OCI-LY7 (cell line): ENCODE results near the gene SLC30A1. TPM values are rescaled to one million over a fixed set of nuclear protein-coding genes. Genes with fewer than 3 reads are reported as not detected.

ENCODE experiments used
- Bru-seq: library from RNA; stranded (reverse); fragments of 400-500 nt; gene quantifications from one replicate; lab custom pipeline; 2021; lab: Mats Ljungman, UMichigan
- BruChase-seq, 2 experiments: library from RNA; stranded (reverse); fragments of 400-500 nt; gene quantifications; one replicate each; lab custom pipeline; 2021; lab: Mats Ljungman, UMichigan
- BruUV-seq: library from RNA; stranded (reverse); fragments of 400-500 nt; replicated peaks from 2 replicates; lab custom pipeline; 2021; lab: Mats Ljungman, UMichigan
- CTCF ChIA-PET: fragments of 300-600 bp; sonication (Branson Sonifier 250); formaldehyde crosslinking; loops from one replicate; lab custom pipeline; 2022; ENCODE audit warnings: antibody characterized with exemption; ENCODE audit not compliant: unreplicated experiment; lab: Charles Lee
- POLR2A ChIA-PET: fragments of 300-600 bp; sonication (Branson Sonifier 250); formaldehyde crosslinking; loops from one replicate; lab custom pipeline; 2022; ENCODE audit warnings: antibody characterized with exemption; lab: Charles Lee
- DNase-seq: peaks from one replicate; pipeline ENCODE4 v3.0.0-alpha.2; 2015; ENCODE audit warnings: low spot score
- H2AFZ ChIP-seq: fragments of 200-600 bp; sonication (generic), shearing (Covaris generic); 2 replicates; pipeline ENCODE4 v1.6.1; 2014; ENCODE audit warnings: mild to moderate bottlenecking, antibody characterized with exemption, low read length, moderate library complexity
- H3K27ac ChIP-seq: fragments of 200-600 bp; sonication (generic); 2 replicates; pipeline ENCODE4 v1.5.1; 2014; ENCODE audit warnings: mixed run types, low read depth, mild to moderate bottlenecking, moderate library complexity, low read length, inconsistent platforms; ENCODE audit not compliant: poor library complexity, severe bottlenecking
- H3K36me3 ChIP-seq: fragments of 200-600 bp; sonication (generic); 2 replicates; pipeline ENCODE4 v1.6.1; 2014; ENCODE audit warnings: mild to moderate bottlenecking, antibody characterized with exemption, low read length, moderate library complexity, mixed read lengths; ENCODE audit not compliant: insufficient read depth
- H3K4me1 ChIP-seq: fragments of 200-600 bp; sonication (generic); 2 replicates; pipeline ENCODE4 v1.5.1; 2014; ENCODE audit warnings: mild to moderate bottlenecking, low read length; ENCODE audit not compliant: insufficient read depth, poor library complexity, severe bottlenecking
- H3K4me2 ChIP-seq: fragments of 200-600 bp; sonication (generic); 2 replicates; pipeline ENCODE4 v1.6.1; 2014; ENCODE audit warnings: mild to moderate bottlenecking, low read length
- H3K4me3 ChIP-seq: fragments of 200-600 bp; sonication (generic); 2 replicates; pipeline ENCODE4 v1.5.1; 2014; ENCODE audit warnings: mild to moderate bottlenecking, low read depth, low read length; ENCODE audit not compliant: poor library complexity, severe bottlenecking
- H3K79me2 ChIP-seq: fragments of 200-600 bp; sonication (generic); 2 replicates; pipeline ENCODE4 v1.6.1; 2016; ENCODE audit warnings: low read depth, mild to moderate bottlenecking, low read length, moderate library complexity, mixed read lengths; ENCODE audit not compliant: insufficient read depth
- H3K9me2 ChIP-seq: fragments of 200-600 bp; sonication (generic); 2 replicates; pipeline ENCODE4 v1.6.1; 2016; ENCODE audit warnings: mild to moderate bottlenecking, low read length, mixed read lengths; ENCODE audit not compliant: insufficient read depth
- H3K9me3 ChIP-seq: fragments of 200-600 bp; sonication (generic); 2 replicates; pipeline ENCODE4 v1.6.1; 2014; ENCODE audit warnings: mild to moderate bottlenecking, mixed run types, low read length, mixed read lengths
- H4K20me1 ChIP-seq: fragments of 200-600 bp; sonication (generic); 2 replicates; pipeline ENCODE4 v1.6.1; 2014; ENCODE audit warnings: mild to moderate bottlenecking, antibody characterized with exemption, low read length, moderate library complexity, mixed read lengths; ENCODE audit not compliant: insufficient read depth
- CTCF ChIP-seq: fragments of 200-600 bp; sonication (generic); conservative IDR thresholded peaks from 2 replicates; pipeline ENCODE4 v1.5.1; 2014; ENCODE audit warnings: mild to moderate bottlenecking, antibody characterized with exemption, low read length, moderate library complexity, mixed read lengths
- EZH2phosphoT487 ChIP-seq: fragments of 200-600 bp; sonication (generic); IDR thresholded peaks from 2 replicates; pipeline ENCODE4 v1.6.1; 2018; ENCODE audit warnings: low read depth, borderline replicate concordance, mild to moderate bottlenecking, mixed run types, antibody characterized with exemption, low read length, moderate library complexity, mixed read lengths
- intact Hi-C: fragments of 100-400 bp; cut with micrococcal nuclease; formaldehyde crosslinking; loops from one replicate; pipeline ENCODE4 v1.10.0; 2022; ENCODE audit not compliant: unreplicated experiment
- long read RNA-seq: library from polyadenylated mRNA; stranded (forward); transcript quantifications from one replicate; pipeline ENCODE4 v2.0.0, GENCODE V29; 2022
- total RNA-seq, 2 experiments: library from RNA; depleted of rRNA in 1 of 2; stranded (reverse); fragments of >200 nt in 1 of 2; shearing (Covaris generic) in 1 of 2; gene quantifications; 2 replicates each; pipeline ENCODE4 v1.2.3, GENCODE V29; 2014 to 2022

Gene SLC30A1
- total RNA-seq (2014; rRNA removed; shearing (Covaris generic)) (6.1 and 6.5 TPM in 2 replicates), total RNA-seq (2022) (6.3 and 7.9 TPM in 2 replicates), Bru-seq, nascent RNA (percentile 77 among the genes with signal in this experiment), BruChase-seq, experiment 1, labeled RNA remaining after a 6-hour chase (percentile 59 among the genes with signal in this experiment), BruChase-seq, experiment 2, labeled RNA remaining after a 2-hour chase (percentile 96 among the genes with signal in this experiment)
- long read RNA-seq, full-length matches to known transcripts, result 5 of 7 reads
- long read RNA-seq, partial matches to known transcripts, result 0 of 7 reads
- long read RNA-seq, other reads (novel, unspliced or antisense), result 2 of 7 reads

- Histone ChIP-seq H3K27ac (peak within 1 kb of the TSS; percentile 81), H3K36me3 (peaks cover 22% of the 10 kb centered on the region), H4K20me1 (peaks cover 12% of the 10 kb centered on the region), H3K4me3 (peak within 1 kb of the TSS; percentile 83), H2AFZ (peak within 1 kb of the TSS; percentile 66; the same call in 1 of the 2 replicates), H3K9me3 (no peaks in the 10 kb centered on the region), H3K79me2 (peaks cover 20% of the 10 kb centered on the region), H3K9me2 (no peaks in the 10 kb centered on the region), H3K4me2 (peak within 1 kb of the TSS; percentile 99), H3K4me1 (peaks cover 40% of the 10 kb centered on the region)
- CTCF ChIA-PET, result interaction anchor here (0.5 to 0.6 kb wide), 3 partner anchors 28 to 1406 kb away, joined by 3 to 4 read pairs (median 3); no protein-coding TSS in a partner anchor
- no peak for TF ChIP-seq EZH2phosphoT487
- no peak for TF ChIP-seq CTCF
- POLR2A ChIA-PET, result interaction anchor here (0.6 to 1.9 kb wide), 5 partner anchors 10 to 1172 kb away, joined by 3 to 6 read pairs (median 4); no protein-coding TSS in a partner anchor
- intact Hi-C loops, result loop anchor here (1.0 to 10.0 kb wide), 8 partner anchors 64 to 1752 kb away; partner anchors contain the start of genes DTL, INTS7, NEK2 and RCOR3
- peak; percentile 99 for DNase-seq
- no TSS peak for BruUV-seq
These were observed at the start of gene SLC30A1 for GRCh38 chr1:211578640-211579439. TSS of gene SLC30A1 (minus strand) at chr1:211579161. CDS start at chr1:211578612, 549 bp downstream.

GRCh38 chr1:211628417-211628816, 49.5 kb upstream of the SLC30A1 start:
- Histone ChIP-seq H2AFZ (no peak overlapping the region), H3K9me2 (no peaks in the 10 kb centered on the region), H3K4me1 (no peaks in the 10 kb centered on the region), H3K9me3 (no peaks in the 10 kb centered on the region), H3K27ac (no peak overlapping the region), H4K20me1 (no peaks in the 10 kb centered on the region), H3K36me3 (no peaks in the 10 kb centered on the region), H3K4me2 (no peak overlapping the region), H3K79me2 (no peaks in the 10 kb centered on the region), H3K4me3 (no peak overlapping the region)
- ChIA-PET CTCF (no interaction called here), POLR2A (interaction anchor here (0.6 to 1.1 kb wide), 2 partner anchors 9 to 47 kb away, joined by 3 to 5 read pairs; partner anchors contain the start of gene NEK2)
- TF ChIP-seq EZH2phosphoT487 (no peak), CTCF (no peak)
- no TSS peak for BruUV-seq
- no peak for DNase-seq
- intact Hi-C loops, result no loop called here
